GM13977 (cell line): ENCODE data around the gene C11orf58.

Experiments used
- DNase-seq: peaks from one replicate; pipeline ENCODE4 v3.0.0; 2012; ENCODE audit warnings: low spot score
- in situ Hi-C: fragments of 300-500 bp; cut with MboI; formaldehyde crosslinking; loops from one replicate; pipeline ENCODE4 v1.12.0; 2022; ENCODE audit warnings: low sequenced_read_pairs, low pct_unique_long_range_greater_than_20kb, mixed read lengths, inconsistent platforms; ENCODE audit not compliant: unreplicated experiment
- TF ChIP-seq, protein P1 (sequence below): IDR thresholded peaks from 2 replicates; pipeline ENCODE4 v1.5.1; 2012; ENCODE audit warnings: mild to moderate bottlenecking, control low read depth; ENCODE audit not compliant: insufficient read depth; ENCODE audit errors: extremely low read depth, missing control alignments

Gene C11orf58

DNA sequence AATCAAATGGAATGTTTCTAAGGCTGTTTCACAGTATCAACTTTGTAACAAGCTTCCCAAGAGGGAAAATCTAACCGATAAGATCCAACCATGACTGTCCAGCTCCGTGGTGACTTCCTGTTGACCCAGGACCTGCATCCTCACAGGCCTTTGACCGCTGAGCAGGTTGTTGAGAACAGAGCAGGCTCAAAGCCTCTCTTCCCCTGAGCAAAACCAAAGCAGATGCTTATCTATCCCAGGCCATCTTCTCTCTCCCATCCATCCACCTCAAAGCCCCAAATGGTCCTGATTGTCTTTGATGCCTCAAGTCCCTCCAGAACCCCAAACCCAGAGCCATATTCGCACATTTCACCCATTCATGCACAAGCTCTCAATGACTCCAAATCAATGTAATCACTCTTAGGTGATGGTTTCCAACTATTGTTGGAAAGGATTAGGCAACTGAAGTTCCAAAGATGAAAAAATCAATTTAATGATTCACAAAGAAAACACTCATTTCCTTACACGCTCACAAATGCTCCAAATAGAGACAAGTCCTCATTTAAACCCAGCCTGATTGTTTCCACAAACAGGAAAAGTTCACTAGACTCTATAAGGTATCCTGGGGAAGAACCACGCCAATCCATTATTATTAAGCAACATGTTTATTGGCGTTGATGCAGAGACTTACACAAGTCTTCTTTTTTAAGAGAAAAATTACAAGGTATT lies 48.7 kb downstream of the C11orf58 start:
- in situ Hi-C loops: loop anchor here (25.0 kb wide), 1 partner anchor 725 kb away; no protein-coding TSS in a partner anchor
- TF ChIP-seq, protein P1, sequence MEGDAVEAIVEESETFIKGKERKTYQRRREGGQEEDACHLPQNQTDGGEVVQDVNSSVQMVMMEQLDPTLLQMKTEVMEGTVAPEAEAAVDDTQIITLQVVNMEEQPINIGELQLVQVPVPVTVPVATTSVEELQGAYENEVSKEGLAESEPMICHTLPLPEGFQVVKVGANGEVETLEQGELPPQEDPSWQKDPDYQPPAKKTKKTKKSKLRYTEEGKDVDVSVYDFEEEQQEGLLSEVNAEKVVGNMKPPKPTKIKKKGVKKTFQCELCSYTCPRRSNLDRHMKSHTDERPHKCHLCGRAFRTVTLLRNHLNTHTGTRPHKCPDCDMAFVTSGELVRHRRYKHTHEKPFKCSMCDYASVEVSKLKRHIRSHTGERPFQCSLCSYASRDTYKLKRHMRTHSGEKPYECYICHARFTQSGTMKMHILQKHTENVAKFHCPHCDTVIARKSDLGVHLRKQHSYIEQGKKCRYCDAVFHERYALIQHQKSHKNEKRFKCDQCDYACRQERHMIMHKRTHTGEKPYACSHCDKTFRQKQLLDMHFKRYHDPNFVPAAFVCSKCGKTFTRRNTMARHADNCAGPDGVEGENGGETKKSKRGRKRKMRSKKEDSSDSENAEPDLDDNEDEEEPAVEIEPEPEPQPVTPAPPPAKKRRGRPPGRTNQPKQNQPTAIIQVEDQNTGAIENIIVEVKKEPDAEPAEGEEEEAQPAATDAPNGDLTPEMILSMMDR: no peak
- no peak for DNase-seq

GRCh38 chr11:16788141-16789062 lies 50.0 kb downstream of the C11orf58 start:
- DNase-seq: peak; percentile 76
- TF ChIP-seq, protein P1: peak; percentile 96
- in situ Hi-C loops: loop anchor here (25.0 kb wide), 1 partner anchor 724 kb away; no protein-coding TSS in a partner anchor

DNA sequence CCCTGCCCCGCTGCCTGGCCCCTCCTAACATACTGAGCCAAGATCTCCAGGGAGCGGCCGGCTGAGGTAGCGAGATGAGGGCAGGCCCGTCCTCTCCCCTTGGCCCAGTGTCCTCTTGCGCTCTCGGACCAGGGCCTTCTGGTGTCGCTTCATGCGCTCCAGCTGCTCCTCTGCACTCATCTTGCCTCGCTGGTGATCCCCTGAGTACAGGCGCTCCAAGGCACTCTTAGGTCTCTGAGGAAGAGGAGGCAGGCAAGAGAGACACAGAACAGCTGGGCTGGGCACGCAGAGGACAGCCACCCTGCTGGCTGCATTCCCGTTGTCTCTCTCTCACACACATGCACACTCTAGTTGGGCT lies 50.6 kb downstream of the C11orf58 start:
- DNase-seq: no peak
- in situ Hi-C loops: loop anchor here (25.0 kb wide), 1 partner anchor 723 kb away; no protein-coding TSS in a partner anchor
- TF ChIP-seq, protein P1: no peak

DNA sequence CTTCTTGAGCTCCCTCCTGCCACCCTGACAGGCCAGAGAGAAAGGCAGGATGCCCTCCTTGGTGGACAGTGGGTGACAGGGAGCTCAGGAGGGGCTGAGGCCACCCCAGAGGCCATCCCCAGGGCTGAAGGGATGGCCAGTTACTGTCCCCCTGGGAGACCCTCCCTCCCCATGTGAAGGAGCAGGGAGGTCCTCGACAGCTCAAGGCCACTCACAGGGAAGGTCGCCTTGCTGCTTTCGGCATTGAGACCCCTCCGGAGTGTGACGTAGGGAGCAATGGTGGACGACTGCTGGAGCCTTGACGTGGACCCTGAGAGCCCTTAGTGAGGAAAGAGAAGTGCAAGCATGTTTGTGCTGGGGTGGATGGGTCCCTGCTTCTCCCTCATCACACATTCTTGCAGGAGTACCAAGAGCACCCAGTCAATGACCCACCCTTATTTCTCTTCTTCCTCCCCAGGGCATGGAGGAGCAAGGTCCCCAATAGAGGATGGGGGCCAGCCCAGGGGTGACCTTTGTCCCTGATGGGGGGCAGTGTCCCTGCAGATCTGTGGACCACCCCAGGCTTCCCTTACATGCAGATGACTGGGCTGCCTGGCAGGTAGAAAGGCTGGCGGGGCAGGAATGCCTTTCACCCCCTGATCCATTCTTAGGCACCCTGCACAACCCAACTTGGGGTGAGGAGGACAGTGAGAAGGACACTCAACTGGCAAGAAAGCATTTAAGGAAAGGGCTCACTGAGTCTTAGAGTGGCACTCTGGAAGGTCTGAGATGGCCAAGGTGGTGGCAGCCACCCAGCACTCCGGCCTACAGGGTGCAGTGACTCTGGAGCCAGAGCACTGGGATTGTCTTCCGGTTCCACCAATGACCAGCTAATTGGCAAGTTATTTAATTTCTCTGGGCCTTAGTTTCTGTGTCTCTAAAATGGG lies 51.4 kb downstream of the C11orf58 start:
- in situ Hi-C loops: loop anchor here (25.0 kb wide), 1 partner anchor 722 kb away; no protein-coding TSS in a partner anchor
- DNase-seq: no peak
- TF ChIP-seq, protein P1: no peak

- in situ Hi-C loops: loop anchor here (25.0 kb wide), 1 partner anchor 722 kb away; no protein-coding TSS in a partner anchor
- no peak for DNase-seq
- TF ChIP-seq, protein P1: no peak
Measured at GRCh38 chr11:16790486-16791190, 52.2 kb downstream of the C11orf58 start.
